HepG2 (cell line): Measurements from ENCODE around the gene TANGO2. TPM values are rescaled to one million over a fixed set of nuclear protein-coding genes. Genes with fewer than 3 reads are reported as not detected.

Experiments used
- AGO2 ChIP-seq: fragments of 200-400 bp; formaldehyde crosslinking; optimal IDR thresholded peaks from 2 replicates; pipeline ENCODE3; 2017; ENCODE audit warnings: mild to moderate bottlenecking, low read depth, low read length, moderate library complexity
- ATF1 ChIP-seq: IDR thresholded peaks from 2 replicates; pipeline ENCODE4 v1.6.1; 2016; ENCODE audit warnings: mild to moderate bottlenecking, control low read depth
- CENPT ChIP-seq: sonication (generic); formaldehyde crosslinking; IDR thresholded peaks from 2 replicates; pipeline ENCODE4 v1.8.0; 2022; ENCODE audit warnings: low read depth, mild to moderate bottlenecking, moderate library complexity, missing genetic modification reagents
- E2F5 ChIP-seq: sonication (generic); formaldehyde crosslinking; conservative IDR thresholded peaks from 2 replicates; pipeline ENCODE4 v1.4.0; 2020; ENCODE audit warnings: missing genetic modification reagents
- HDAC2 ChIP-seq: sonication (generic); formaldehyde crosslinking; IDR thresholded peaks from 2 replicates; pipeline ENCODE4 v1.4.0; 2020; ENCODE audit warnings: missing genetic modification reagents
- HOXA9 ChIP-seq: sonication (generic); formaldehyde crosslinking; IDR thresholded peaks from 2 replicates; pipeline ENCODE4 v1.8.1; 2022; ENCODE audit warnings: missing genetic modification reagents, mild to moderate bottlenecking, moderate library complexity, borderline replicate concordance
- MAZ ChIP-seq, 2 experiments: sonication (generic) in 1 of 2; formaldehyde crosslinking in 1 of 2; IDR thresholded peaks; 2 replicates each; pipeline versions ENCODE4 v1.5.0 to v1.6.1; 2012 to 2020; ENCODE audit warnings: low read depth in 2 of 2, mild to moderate bottlenecking in 2 of 2, borderline replicate concordance in 1 of 2, improper control_type of control experiment in 1 of 2, low read length in 1 of 2, missing genetic modification reagents in 1 of 2, moderate library complexity in 1 of 2
- MEIS2 ChIP-seq: sonication (generic); formaldehyde crosslinking; IDR thresholded peaks from 2 replicates; pipeline ENCODE4 v1.9.0; 2021; ENCODE audit warnings: mild to moderate bottlenecking, missing genetic modification reagents
- MIXL1 ChIP-seq: IDR thresholded peaks from 2 replicates; pipeline ENCODE4 v1.6.1; 2016
- PCBP2 ChIP-seq: fragments of 200-400 bp; formaldehyde crosslinking; optimal IDR thresholded peaks from 2 replicates; pipeline ENCODE3; 2018; ENCODE audit warnings: low read length, low read depth; ENCODE audit not compliant: poor library complexity, severe bottlenecking
- PHF20 ChIP-seq: sonication (generic); formaldehyde crosslinking; IDR thresholded peaks from 2 replicates; pipeline ENCODE4 v1.5.0; 2020; ENCODE audit warnings: mild to moderate bottlenecking, missing genetic modification reagents
- PITX1 ChIP-seq: sonication (generic); formaldehyde crosslinking; IDR thresholded peaks from 2 replicates; pipeline ENCODE4 v1.5.1; 2020; ENCODE audit warnings: mild to moderate bottlenecking, missing genetic modification reagents
- RBAK ChIP-seq: sonication (generic); formaldehyde crosslinking; IDR thresholded peaks from 2 replicates; pipeline ENCODE4 v1.5.1; 2020; ENCODE audit warnings: mild to moderate bottlenecking, missing genetic modification reagents
- SP2 ChIP-seq: sonication (generic); formaldehyde crosslinking; IDR thresholded peaks from 2 replicates; pipeline ENCODE4 v1.5.1; 2020; ENCODE audit warnings: mild to moderate bottlenecking, missing genetic modification reagents
- SRSF1 ChIP-seq: fragments of 200-400 bp; formaldehyde crosslinking; optimal IDR thresholded peaks from 2 replicates; pipeline ENCODE3; 2017; ENCODE audit warnings: mild to moderate bottlenecking, low read depth, low read length, moderate library complexity
- STAG1 ChIP-seq: sonication (generic); formaldehyde crosslinking; IDR thresholded peaks from 2 replicates; pipeline ENCODE4 v1.4.0; 2020; ENCODE audit warnings: missing genetic modification reagents
- TCF7L2 ChIP-seq: IDR thresholded peaks from 2 replicates; pipeline ENCODE4 v1.6.1; 2011; ENCODE audit warnings: mild to moderate bottlenecking, low read depth, low read length, moderate library complexity
- TOPORS ChIP-seq: sonication (generic); formaldehyde crosslinking; IDR thresholded peaks from 2 replicates; pipeline ENCODE4 v1.8.0; 2023; ENCODE audit warnings: mild to moderate bottlenecking, missing genetic modification reagents
- ZNF644 ChIP-seq: IDR thresholded peaks from 2 replicates; pipeline ENCODE4 v1.6.1; 2016; ENCODE audit warnings: low read depth
- ZNF670 ChIP-seq: sonication (generic); formaldehyde crosslinking; IDR thresholded peaks from 2 replicates; pipeline ENCODE4 v1.8.0; 2022; ENCODE audit warnings: mild to moderate bottlenecking, missing genetic modification reagents, borderline replicate concordance
- ZNF746 ChIP-seq: sonication (generic); formaldehyde crosslinking; IDR thresholded peaks from 2 replicates; pipeline ENCODE4 v1.8.0; 2022; ENCODE audit warnings: mild to moderate bottlenecking, missing genetic modification reagents
- polyA plus RNA-seq, 8 experiments: library from polyadenylated mRNA; depleted of rRNA in 3 of 8; stranded (reverse) in 7 of 8; unstranded in 1 of 8; fragments of >200 nt; fragmentation: Illumina TruSeq in 4 of 8; extraction: Trizol in 4 of 8; gene quantifications; 2 replicates each; pipeline versions ENCODE4 v1.2.1 to v1.2.3, GENCODE V29; 2011 to 2016; ENCODE audit warnings: low read depth in 4 of 8, missing spikeins in 1 of 8, mixed read lengths in 1 of 8; ENCODE audit not compliant: insufficient read depth in 1 of 8
- total RNA-seq, 5 experiments: library from RNA; depleted of rRNA; stranded (reverse); fragments of >200 nt; fragmentation: Illumina TruSeq; extraction: Trizol; gene quantifications; 2 replicates each; pipeline ENCODE4 v1.2.3, GENCODE V29; 2016; ENCODE audit warnings: low read depth in 1 of 5
- TF ChIP-seq, protein P1 (sequence below): sonication (generic); formaldehyde crosslinking; IDR thresholded peaks from 2 replicates; pipeline ENCODE4 v1.8.0; 2022; ENCODE audit warnings: missing genetic modification reagents, mild to moderate bottlenecking, inconsistent platforms, borderline replicate concordance
- TF ChIP-seq, protein P2 (sequence below): sonication (generic); formaldehyde crosslinking; IDR thresholded peaks from 2 replicates; pipeline ENCODE4 v1.4.0; 2020; ENCODE audit warnings: mild to moderate bottlenecking, missing genetic modification reagents
- TF ChIP-seq, protein P3 (sequence below): sonication (generic); formaldehyde crosslinking; IDR thresholded peaks from 2 replicates; pipeline ENCODE4 v1.4.0; 2020; ENCODE audit warnings: missing genetic modification reagents

The TANGO2 gene
- total and polyA plus RNA-seq, 2 of the 13 experiments (the other 11 are each of a cell fraction or from before 2014, with no cell fraction given): 12.9 to 14.8 TPM

DNA sequence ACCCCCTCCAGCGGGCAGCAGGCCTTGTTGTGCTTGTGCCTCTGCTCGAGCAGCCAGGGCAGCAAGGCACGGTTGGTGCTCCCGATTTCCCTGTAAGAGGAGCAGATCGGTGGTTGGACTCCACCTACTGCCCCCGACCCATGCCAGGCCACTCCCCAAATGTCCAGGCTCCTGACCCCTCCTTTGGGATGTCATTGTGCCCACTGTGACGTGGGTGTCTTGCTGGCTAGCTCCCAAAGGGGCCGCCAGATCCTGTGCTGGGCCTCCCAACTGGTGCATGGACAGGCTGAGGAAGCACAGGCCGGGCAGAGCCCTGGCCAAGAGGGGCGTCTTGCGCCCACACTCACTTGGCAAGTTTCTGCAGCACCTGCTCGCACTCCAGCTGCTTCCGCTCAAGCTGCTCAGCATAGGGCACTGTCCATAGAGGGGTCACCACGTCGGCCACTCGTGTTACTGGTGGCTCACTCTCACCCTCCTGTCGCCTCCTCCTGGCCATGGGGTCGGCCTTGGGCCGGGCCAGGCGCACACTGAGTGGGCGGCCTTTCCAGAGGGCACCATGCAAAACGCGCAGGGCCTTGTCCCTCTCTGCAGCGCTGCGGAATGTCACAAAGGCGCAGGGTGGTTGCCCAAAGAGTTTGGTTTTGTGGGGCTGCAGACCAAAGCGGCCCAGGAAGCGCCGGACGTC lies 94.9 kb downstream of the TANGO2 start, which contains the start of gene RANBP1 (continued):
- 0 out of 2 replicates have a peak, but pooled peaks have one; percentile 11 for TF ChIP-seq E2F5 (CRISPR knock-in tag)
- TF ChIP-seq PCBP2: no peak
- TF ChIP-seq MEIS2 (CRISPR knock-in tag): no peak
- TF ChIP-seq CENPT (CRISPR knock-in tag): no peak
- no peak for TF ChIP-seq MIXL1 (CRISPR knock-in tag)
- TF ChIP-seq SP2: no peak
- no peak for TF ChIP-seq RBAK (CRISPR knock-in tag)
- 0 out of 2 replicates have a peak, but pooled peaks have one; percentile 44 for TF ChIP-seq HOXA9 (CRISPR knock-in tag)
- no peak for TF ChIP-seq ZNF644 (CRISPR knock-in tag)
- peak; percentile 17 for TF ChIP-seq AGO2
- no peak for TF ChIP-seq ATF1 (CRISPR knock-in tag)
- TF ChIP-seq STAG1 (CRISPR knock-in tag): no peak
- TF ChIP-seq, protein P1, sequence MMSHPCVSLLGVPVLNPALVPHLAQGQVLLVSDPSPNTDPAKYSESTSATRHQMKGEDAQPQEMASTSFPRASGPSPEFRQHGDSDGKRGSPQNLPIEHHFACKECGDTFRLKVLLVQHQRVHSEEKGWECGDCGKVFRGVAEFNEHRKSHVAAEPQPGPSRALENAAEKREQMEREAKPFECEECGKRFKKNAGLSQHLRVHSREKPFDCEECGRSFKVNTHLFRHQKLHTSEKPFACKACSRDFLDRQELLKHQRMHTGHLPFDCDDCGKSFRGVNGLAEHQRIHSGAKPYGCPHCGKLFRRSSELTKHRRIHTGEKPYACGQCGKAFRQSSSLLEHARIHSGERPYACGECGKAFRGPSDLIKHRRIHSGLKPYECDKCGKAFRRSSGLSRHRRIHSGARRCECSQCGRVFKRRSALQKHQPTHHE (CRISPR knock-in tag): no peak
- TF ChIP-seq HDAC2 (CRISPR knock-in tag): no peak
- no peak for TF ChIP-seq TOPORS (CRISPR knock-in tag)
- TF ChIP-seq PITX1 (CRISPR knock-in tag): no peak
- TF ChIP-seq, protein P2, sequence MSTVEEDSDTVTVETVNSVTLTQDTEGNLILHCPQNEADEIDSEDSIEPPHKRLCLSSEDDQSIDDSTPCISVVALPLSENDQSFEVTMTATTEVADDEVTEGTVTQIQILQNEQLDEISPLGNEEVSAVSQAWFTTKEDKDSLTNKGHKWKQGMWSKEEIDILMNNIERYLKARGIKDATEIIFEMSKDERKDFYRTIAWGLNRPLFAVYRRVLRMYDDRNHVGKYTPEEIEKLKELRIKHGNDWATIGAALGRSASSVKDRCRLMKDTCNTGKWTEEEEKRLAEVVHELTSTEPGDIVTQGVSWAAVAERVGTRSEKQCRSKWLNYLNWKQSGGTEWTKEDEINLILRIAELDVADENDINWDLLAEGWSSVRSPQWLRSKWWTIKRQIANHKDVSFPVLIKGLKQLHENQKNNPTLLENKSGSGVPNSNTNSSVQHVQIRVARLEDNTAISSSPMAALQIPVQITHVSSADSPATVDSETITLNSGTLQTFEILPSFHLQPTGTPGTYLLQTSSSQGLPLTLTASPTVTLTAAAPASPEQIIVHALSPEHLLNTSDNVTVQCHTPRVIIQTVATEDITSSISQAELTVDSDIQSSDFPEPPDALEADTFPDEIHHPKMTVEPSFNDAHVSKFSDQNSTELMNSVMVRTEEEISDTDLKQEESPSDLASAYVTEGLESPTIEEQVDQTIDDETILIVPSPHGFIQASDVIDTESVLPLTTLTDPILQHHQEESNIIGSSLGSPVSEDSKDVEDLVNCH (CRISPR knock-in tag): no peak
- no peak for TF ChIP-seq PHF20 (CRISPR knock-in tag)
- TF ChIP-seq ZNF670: 0 out of 2 replicates have a peak, but pooled peaks have one; percentile 49
- TF ChIP-seq, protein P3, sequence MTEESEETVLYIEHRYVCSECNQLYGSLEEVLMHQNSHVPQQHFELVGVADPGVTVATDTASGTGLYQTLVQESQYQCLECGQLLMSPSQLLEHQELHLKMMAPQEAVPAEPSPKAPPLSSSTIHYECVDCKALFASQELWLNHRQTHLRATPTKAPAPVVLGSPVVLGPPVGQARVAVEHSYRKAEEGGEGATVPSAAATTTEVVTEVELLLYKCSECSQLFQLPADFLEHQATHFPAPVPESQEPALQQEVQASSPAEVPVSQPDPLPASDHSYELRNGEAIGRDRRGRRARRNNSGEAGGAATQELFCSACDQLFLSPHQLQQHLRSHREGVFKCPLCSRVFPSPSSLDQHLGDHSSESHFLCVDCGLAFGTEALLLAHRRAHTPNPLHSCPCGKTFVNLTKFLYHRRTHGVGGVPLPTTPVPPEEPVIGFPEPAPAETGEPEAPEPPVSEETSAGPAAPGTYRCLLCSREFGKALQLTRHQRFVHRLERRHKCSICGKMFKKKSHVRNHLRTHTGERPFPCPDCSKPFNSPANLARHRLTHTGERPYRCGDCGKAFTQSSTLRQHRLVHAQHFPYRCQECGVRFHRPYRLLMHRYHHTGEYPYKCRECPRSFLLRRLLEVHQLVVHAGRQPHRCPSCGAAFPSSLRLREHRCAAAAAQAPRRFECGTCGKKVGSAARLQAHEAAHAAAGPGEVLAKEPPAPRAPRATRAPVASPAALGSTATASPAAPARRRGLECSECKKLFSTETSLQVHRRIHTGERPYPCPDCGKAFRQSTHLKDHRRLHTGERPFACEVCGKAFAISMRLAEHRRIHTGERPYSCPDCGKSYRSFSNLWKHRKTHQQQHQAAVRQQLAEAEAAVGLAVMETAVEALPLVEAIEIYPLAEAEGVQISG: no peak
- no peak for TF ChIP-seq TCF7L2
- no peak for TF ChIP-seq MAZ (IDR thresholded peaks at IDR 0.05; ENCODE audit: borderline replicate concordance, low read depth, low read length)
- no peak for TF ChIP-seq MAZ (CRISPR knock-in tag; IDR thresholded peaks at IDR 0.05; ENCODE audit: low read depth)
- no peak for TF ChIP-seq ZNF746
- peak; percentile 17 for TF ChIP-seq SRSF1
